H9 (cell line): ENCODE data around the gene ALB. TPM values are rescaled to one million over a fixed set of nuclear protein-coding genes. Genes with fewer than 3 reads are reported as not detected.

ENCODE experiments used
- DNase-seq: peaks from one replicate; pipeline ENCODE4 v3.0.0-alpha.2; 2017
- H2AFZ ChIP-seq: one replicate; pipeline ENCODE4 v1.6.1; 2013; ENCODE audit warnings: mild to moderate bottlenecking, low read length, control low read depth, moderate library complexity
- H2AK5ac ChIP-seq: 2 replicates; pipeline ENCODE4 v1.6.1; 2013; ENCODE audit warnings: low read length, control low read depth, mixed read lengths; ENCODE audit not compliant: insufficient read length
- H2BK120ac ChIP-seq: one replicate; pipeline ENCODE4 v1.6.1; 2013; ENCODE audit warnings: low read depth, mild to moderate bottlenecking, low read length, control low read depth, inconsistent platforms; ENCODE audit not compliant: poor library complexity, severe bottlenecking
- H2BK12ac ChIP-seq: 2 replicates; pipeline ENCODE4 v1.6.1; 2013; ENCODE audit warnings: low read length, control low read depth, mixed read lengths, low read depth; ENCODE audit not compliant: insufficient read length
- H2BK15ac ChIP-seq: 2 replicates; pipeline ENCODE4 v1.6.1; 2013; ENCODE audit warnings: low read depth, low read length, control low read depth
- H2BK20ac ChIP-seq: one replicate; pipeline ENCODE4 v1.6.1; 2013; ENCODE audit warnings: low read depth, mild to moderate bottlenecking, low read length, control low read depth, inconsistent platforms; ENCODE audit not compliant: poor library complexity, severe bottlenecking
- H2BK5ac ChIP-seq: 2 replicates; pipeline ENCODE4 v1.6.1; 2013; ENCODE audit warnings: low read length, control low read depth, mixed read lengths; ENCODE audit not compliant: insufficient read length
- H3K14ac ChIP-seq: 2 replicates; pipeline ENCODE4 v1.6.1; 2013; ENCODE audit warnings: low read length, control low read depth; ENCODE audit not compliant: insufficient read depth
- H3K18ac ChIP-seq: 2 replicates; pipeline ENCODE4 v1.6.1; 2013; ENCODE audit warnings: low read depth, mild to moderate bottlenecking, mixed read lengths, low read length, control low read depth; ENCODE audit not compliant: insufficient read length
- H3K23ac ChIP-seq: 2 replicates; pipeline ENCODE4 v1.6.1; 2013; ENCODE audit warnings: low read length, control low read depth, mixed read lengths, low read depth; ENCODE audit not compliant: insufficient read length
- H3K23me2 ChIP-seq: 2 replicates; pipeline ENCODE4 v1.6.1; 2013; ENCODE audit warnings: low read depth, mild to moderate bottlenecking, mixed read lengths, low read length, control low read depth; ENCODE audit not compliant: insufficient read length, poor library complexity, severe bottlenecking
- H3K27ac ChIP-seq: 2 replicates; pipeline ENCODE4 v1.5.1; 2013; ENCODE audit warnings: low read length, control low read depth, mixed read lengths, low read depth; ENCODE audit not compliant: insufficient read length
- H3K27me3 ChIP-seq: 2 replicates; pipeline ENCODE4 v1.6.1; 2013; ENCODE audit warnings: low read length, control low read depth, inconsistent platforms; ENCODE audit not compliant: insufficient read depth
- H3K4ac ChIP-seq: 2 replicates; pipeline ENCODE4 v1.6.1; 2013; ENCODE audit warnings: low read depth, mild to moderate bottlenecking, control low read depth, inconsistent platforms, low read length, moderate library complexity
- H3K4me1 ChIP-seq: 2 replicates; pipeline ENCODE4 v1.6.1; 2013; ENCODE audit warnings: low read length, control low read depth, inconsistent platforms; ENCODE audit not compliant: insufficient read depth
- H3K4me2 ChIP-seq: 2 replicates; pipeline ENCODE4 v1.6.1; 2013; ENCODE audit warnings: low read length, control low read depth, mixed read lengths; ENCODE audit not compliant: insufficient read length, insufficient read depth
- H3K56ac ChIP-seq: 2 replicates; pipeline ENCODE4 v1.6.1; 2013; ENCODE audit warnings: low read depth, mild to moderate bottlenecking, mixed read lengths, low read length, control low read depth; ENCODE audit not compliant: insufficient read length
- H3K79me1 ChIP-seq: 2 replicates; pipeline ENCODE4 v1.6.1; 2013; ENCODE audit warnings: low read depth, mild to moderate bottlenecking, moderate library complexity, low read length, control low read depth, inconsistent platforms; ENCODE audit not compliant: insufficient read depth, poor library complexity, severe bottlenecking
- H3K79me2 ChIP-seq: 2 replicates; pipeline ENCODE4 v1.6.1; 2013; ENCODE audit warnings: low read length, control low read depth, inconsistent platforms; ENCODE audit not compliant: insufficient read depth
- H3K9ac ChIP-seq: 2 replicates; pipeline ENCODE4 v1.6.1; 2013; ENCODE audit warnings: low read length, control low read depth, mixed read lengths; ENCODE audit not compliant: insufficient read length; ENCODE audit errors: extremely low read depth
- H3K9me3 ChIP-seq: one replicate; pipeline ENCODE4 v1.6.1; 2013; ENCODE audit warnings: low read depth, low read length, inconsistent platforms; ENCODE audit not compliant: control insufficient read depth
- H3T11ph ChIP-seq: one replicate; pipeline ENCODE4 v1.6.1; 2013; ENCODE audit warnings: mild to moderate bottlenecking, low read length, control low read depth, inconsistent platforms
- H4K20me1 ChIP-seq: one replicate; pipeline ENCODE4 v1.6.1; 2013; ENCODE audit not compliant: control insufficient read depth, insufficient read length, insufficient read depth
- H4K5ac ChIP-seq: 2 replicates; pipeline ENCODE4 v1.6.1; 2013; ENCODE audit warnings: low read depth, mild to moderate bottlenecking, mixed read lengths, low read length, control low read depth; ENCODE audit not compliant: insufficient read length
- H4K8ac ChIP-seq: replicated peaks from 2 replicates; pipeline ENCODE4 v1.6.1; 2013; ENCODE audit warnings: low read length, control low read depth, mixed read lengths, low read depth; ENCODE audit not compliant: insufficient read length
- H4K91ac ChIP-seq: 2 replicates; pipeline ENCODE4 v1.6.1; 2013; ENCODE audit warnings: low read depth, mild to moderate bottlenecking, moderate library complexity, mixed read lengths, low read length, control low read depth; ENCODE audit not compliant: insufficient read length
- H3K27ac Mint-ChIP-seq, 3 experiments: 2 replicates in 2 of 3; 3 replicates in 1 of 3; pipeline ENCODE4 v1.8.0; 2020 to 2021; ENCODE audit warnings: mixed read lengths in 3 of 3, mild to moderate bottlenecking in 1 of 3, moderate library complexity in 1 of 3
- H3K27me3 Mint-ChIP-seq: 2 replicates; pipeline ENCODE4 v1.8.0; 2021; ENCODE audit warnings: low read depth, mild to moderate bottlenecking, moderate library complexity, mixed read lengths
- H3K36me3 Mint-ChIP-seq, 3 experiments: 2 replicates in 2 of 3; 3 replicates in 1 of 3; pipeline ENCODE4 v1.8.0; 2020 to 2021; ENCODE audit warnings: low read depth in 3 of 3, mixed read lengths in 3 of 3; ENCODE audit not compliant: insufficient read depth in 1 of 3
- H3K4me1 Mint-ChIP-seq, 2 experiments: 2 replicates each; pipeline ENCODE4 v1.8.0; 2020; ENCODE audit warnings: mixed read lengths in 2 of 2
- H3K4me3 Mint-ChIP-seq, 2 experiments: 2 replicates in 1 of 2; 3 replicates in 1 of 2; pipeline ENCODE4 v1.8.0; 2020 to 2021; ENCODE audit warnings: mild to moderate bottlenecking in 2 of 2, mixed read lengths in 2 of 2, moderate library complexity in 1 of 2
- H3K9me3 Mint-ChIP-seq, 2 experiments: 2 replicates in 1 of 2; 3 replicates in 1 of 2; pipeline ENCODE4 v1.8.0; 2020; ENCODE audit warnings: mild to moderate bottlenecking in 2 of 2, mixed read lengths in 2 of 2, moderate library complexity in 1 of 2
- CTCF ChIP-seq: fragments of 200-600 bp; sonication (generic); conservative IDR thresholded peaks from 3 replicates; pipeline ENCODE4 v1.8.0; 2021; ENCODE audit warnings: antibody characterized with exemption, mild to moderate bottlenecking
- WGBS: extraction: QIAGEN DNeasy Blood & Tissue Kit; methylation state at CpG from one replicate; pipeline ENCODE4 v1.1.7; 2013; ENCODE audit warnings: missing lambda C conversion rate, low lambda C conversion rate, mixed read lengths; ENCODE audit not compliant: insufficient read length; ENCODE audit errors: extremely low coverage; 5-methylcytosine and 5-hydroxymethylcytosine counted together
- total RNA-seq: library from RNA; stranded (reverse); gene quantifications from 2 replicates; pipeline ENCODE4 v1.2.1, GENCODE V29; 2021

ALB gene
- total RNA-seq, 1 experiment from 2014 or later, result not detected

GRCh38 chr4:73381214-73381613 is 22.9 kb upstream of the ALB start:
- Histone ChIP-seq H2BK12ac (no peak overlapping the region), H4K91ac (no peak overlapping the region), H3K18ac (no peak overlapping the region), H2BK5ac (no peak overlapping the region), H3K14ac (no peak overlapping the region), H3K23ac (no peak overlapping the region), H3K23me2 (no peaks in the 10 kb centered on the region), H3K27ac (no peak overlapping the region), H2BK20ac (no peak overlapping the region), H4K8ac (no peak overlapping the region), H3K56ac (no peak overlapping the region), H3K4ac (no peak overlapping the region), H2AFZ (no peak overlapping the region), H4K20me1 (no peaks in the 10 kb centered on the region), H3K9me3 (no peaks in the 10 kb centered on the region), H3K9ac (no peak overlapping the region), H4K5ac (no peak overlapping the region), H3K79me1 (no peaks in the 10 kb centered on the region), H3K79me2 (no peaks in the 10 kb centered on the region), H2AK5ac (no peak overlapping the region), H3T11ph (no peak overlapping the region), H3K27me3 (no peaks in the 10 kb centered on the region), H2BK120ac (no peak overlapping the region), H3K4me2 (no peak overlapping the region), H3K4me1 (no peaks in the 10 kb centered on the region; the same call in 1 of the 2 replicates), H2BK15ac (no peak overlapping the region)
- no peak for DNase-seq
- Mint-ChIP-seq H3K4me1 (peaks cover 12 to 13% of the 10 kb centered on the region in 2 experiments), H3K36me3 (peaks cover 0 to 4% (median 0%) of the 10 kb centered on the region in 3 experiments; a peak in 3 of 7 replicates), H3K4me3 (no peak overlapping the region), H3K27ac (no peak overlapping the region), H3K9me3 (0 out of 5 replicates have a peak, but pooled peaks cover 0 to 2% of the 10 kb centered on the region in 2 experiments), H3K27me3 (no peaks in the 10 kb centered on the region)
- no CpG with 5 or more reads among the region's 1 CpG for WGBS
- no peak for TF ChIP-seq CTCF
